ENCODE results near the gene ARL8B.

DNA sequence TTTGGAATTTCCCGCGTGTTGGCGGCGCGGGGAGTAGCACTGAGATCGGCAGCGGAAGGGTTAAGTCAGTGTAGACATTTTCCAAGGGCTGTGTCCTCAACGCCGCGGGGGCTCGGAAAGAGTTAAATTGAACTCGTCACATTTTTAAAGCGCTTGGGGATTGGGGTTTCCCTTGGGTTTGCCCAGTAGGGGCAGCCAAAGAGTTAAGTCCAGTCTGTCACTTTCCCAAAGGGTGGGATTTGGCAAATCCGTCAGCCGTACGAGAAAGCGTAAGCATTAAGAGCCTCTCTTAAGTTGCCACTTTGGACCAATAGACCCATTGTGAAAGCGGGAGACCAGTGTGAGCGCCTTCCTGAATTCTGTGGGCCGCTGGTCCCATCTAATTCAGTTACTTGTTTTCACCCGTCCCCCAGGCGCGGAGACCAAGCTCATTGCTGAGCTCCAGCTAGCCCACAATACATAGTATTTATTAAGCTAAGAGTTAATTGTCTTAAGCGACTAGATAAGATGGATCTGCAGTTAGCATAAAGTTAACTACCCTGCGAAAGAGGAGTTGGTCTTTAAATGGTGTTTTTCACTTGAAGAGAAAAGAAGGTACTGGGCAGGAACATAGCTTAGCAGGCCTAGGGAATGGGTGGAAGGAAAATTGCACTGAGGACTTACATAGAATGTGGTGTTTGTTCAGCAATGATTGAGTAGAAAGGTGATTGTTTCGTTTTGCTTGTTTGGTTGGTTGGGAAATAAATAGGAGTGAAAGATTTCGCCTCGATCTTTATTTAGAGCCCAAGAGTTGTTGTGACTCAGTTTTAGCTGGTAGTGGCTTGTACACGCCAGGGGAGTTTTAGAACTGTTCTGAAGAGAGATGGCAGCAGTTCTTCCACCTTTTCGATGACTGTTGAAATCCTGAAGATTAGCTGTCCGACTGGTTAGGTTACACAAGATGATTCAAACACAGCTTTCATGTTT is 932 bp downstream of the ARL8B start:
- TF ChIP-seq EZH2 (IDR thresholded peaks at IDR 0.05) (no peak), POLR2AphosphoS5 (IDR thresholded peaks at IDR 0.05; ENCODE audit: borderline replicate concordance, low read depth, low read length) (no peak), FOXP2 (optimal IDR thresholded peaks at IDR 0.05; ENCODE audit: control extremely low read depth, extremely low read length, insufficient read depth) (no peak)

Measured in SK-N-MC (cell line).